WI38 (cell line): ENCODE measurements around the gene FAM83G.

ENCODE experiments used
- H3K4me3 ChIP-seq: 2 replicates; pipeline ENCODE4 v1.5.1; 2011; ENCODE audit warnings: low read depth, mild to moderate bottlenecking, control low read depth, low read length
- CTCF ChIP-seq: IDR thresholded peaks from 2 replicates; pipeline ENCODE4 v1.5.1; 2012; ENCODE audit warnings: low read depth, mild to moderate bottlenecking, control low read depth, low read length

The FAM83G gene

GRCh38 chr17:18995220-18995619 lies 9.3 kb downstream of the FAM83G start:
- no peak for TF ChIP-seq CTCF
- H3K4me3 ChIP-seq, result no peak overlapping the region

GRCh38 chr17:18994631-18995030 lies 9.9 kb downstream of the FAM83G start:
- TF ChIP-seq CTCF, result no peak
- H3K4me3 ChIP-seq, result no peak overlapping the region; the same call in 1 of the 2 replicates

GRCh38 chr17:18993905-18994526 lies 10.5 kb downstream of the FAM83G start:
- no peak for TF ChIP-seq CTCF
- peak overlapping the region; percentile 1; the same call in 1 of the 2 replicates for H3K4me3 ChIP-seq

GRCh38 chr17:18992454-18993130 lies 12.0 kb downstream of the FAM83G start:
- no peak overlapping the region for H3K4me3 ChIP-seq
- TF ChIP-seq CTCF, result no peak

GRCh38 chr17:18991531-18992315 lies 12.8 kb downstream of the FAM83G start:
- no peak for TF ChIP-seq CTCF
- no peak overlapping the region for H3K4me3 ChIP-seq

- H3K4me3 ChIP-seq, result no peak overlapping the region
- no peak for TF ChIP-seq CTCF
Measured at GRCh38 chr17:18990331-18990730, 14.2 kb downstream of the FAM83G start.
